Heart left ventricle (tissue), 13 donors: ENCODE data around the gene MSH3.
"Not testable (repeated sequence)": the region's sequence is repeated elsewhere in the genome, so short reads cannot be mapped to it uniquely, and the experiment has no call there.

Source experiments
- POLR2A ChIP-seq, 2 donors: fragments of 450-650 bp; IDR thresholded peaks; one replicate each; pipeline ENCODE4 v1.6.1; 2017; ENCODE audit warnings: antibody characterized with exemption in 2 of 2, mild to moderate bottlenecking in 2 of 2, moderate library complexity in 2 of 2
- TF ChIP-seq, protein P1 (sequence below), 12 donors: fragments of 200-600 bp; sonication (generic) in 4 of 12; IDR thresholded peaks; one replicate each; pipeline versions ENCODE4 v1.5.0 to v1.8.0; 2018 to 2022; ENCODE audit warnings: antibody characterized with exemption in 12 of 12, mild to moderate bottlenecking in 5 of 12
- donor health status: ischemic (EF 13 %, LVEDD 7.1; RV severe dilation, severe dysfunction).
- donor health status: DM: no; HTN: yes; CAD: no.
- donor health status: DM: no; HTN: no; CAD: no.
- donor health status: ischemic (EF 25% LVEDD 6.9; RV normal size, moderate dysfunction).
- donor health status: ischemic (EF 25% LVEDD 5.7; RV mildly dilated, moderate dysfunction).
- donor health status: ischemic (EF 35%, LVEDD 5.7; RV mildly dilated, moderate dysfunction).
- donor health status: nonischemic (EF 11% LVEDD 7.7; RV severe dilation, severe dysfunction).
- donor health status: DM: yes; HTN: yes; CAD: no.
- donor health status: PGD.
- donor health status: ischemic (EF 29% LVEDD 5.4; RV normal size, mild dysfunction).
- donor health status: nonischemic (EF 23%, LVEDD 6.1; RV moderate dilation, normal function).

DNA sequence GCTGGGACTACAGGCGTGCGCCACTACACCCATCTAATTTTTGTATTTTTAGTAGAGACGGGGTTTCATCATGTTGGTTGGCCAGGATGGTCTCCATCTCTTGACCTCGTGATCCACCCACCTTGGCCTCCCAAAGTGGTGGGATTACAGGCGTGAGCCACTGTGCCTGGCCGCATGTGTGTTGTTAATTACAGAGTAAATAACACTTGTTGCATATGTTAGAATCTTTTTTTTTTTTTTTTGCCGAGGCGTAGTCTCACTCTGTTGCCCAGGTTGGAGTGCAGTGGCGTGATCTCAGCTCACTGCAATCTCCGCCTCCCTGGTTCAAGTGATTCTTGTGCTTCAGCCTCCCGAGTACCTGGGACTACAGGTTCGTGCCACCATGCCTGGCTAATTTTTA is 86.0 kb downstream of the MSH3 start:
- not testable (repeated sequence) for TF ChIP-seq POLR2A (IDR thresholded peaks at IDR 0.05)
- TF ChIP-seq, protein P1, sequence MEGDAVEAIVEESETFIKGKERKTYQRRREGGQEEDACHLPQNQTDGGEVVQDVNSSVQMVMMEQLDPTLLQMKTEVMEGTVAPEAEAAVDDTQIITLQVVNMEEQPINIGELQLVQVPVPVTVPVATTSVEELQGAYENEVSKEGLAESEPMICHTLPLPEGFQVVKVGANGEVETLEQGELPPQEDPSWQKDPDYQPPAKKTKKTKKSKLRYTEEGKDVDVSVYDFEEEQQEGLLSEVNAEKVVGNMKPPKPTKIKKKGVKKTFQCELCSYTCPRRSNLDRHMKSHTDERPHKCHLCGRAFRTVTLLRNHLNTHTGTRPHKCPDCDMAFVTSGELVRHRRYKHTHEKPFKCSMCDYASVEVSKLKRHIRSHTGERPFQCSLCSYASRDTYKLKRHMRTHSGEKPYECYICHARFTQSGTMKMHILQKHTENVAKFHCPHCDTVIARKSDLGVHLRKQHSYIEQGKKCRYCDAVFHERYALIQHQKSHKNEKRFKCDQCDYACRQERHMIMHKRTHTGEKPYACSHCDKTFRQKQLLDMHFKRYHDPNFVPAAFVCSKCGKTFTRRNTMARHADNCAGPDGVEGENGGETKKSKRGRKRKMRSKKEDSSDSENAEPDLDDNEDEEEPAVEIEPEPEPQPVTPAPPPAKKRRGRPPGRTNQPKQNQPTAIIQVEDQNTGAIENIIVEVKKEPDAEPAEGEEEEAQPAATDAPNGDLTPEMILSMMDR (IDR thresholded peaks at IDR 0.05), result not testable (repeated sequence)
